H9 (cell line): Measurements from ENCODE around the gene SETBP1. TPM values are rescaled to one million over a fixed set of nuclear protein-coding genes. Genes with fewer than 3 reads are reported as not detected.

Experiments
- DNase-seq: peaks from one replicate; pipeline ENCODE4 v3.0.0-alpha.2; 2017
- H2AFZ ChIP-seq: one replicate; pipeline ENCODE4 v1.6.1; 2013; ENCODE audit warnings: mild to moderate bottlenecking, low read length, control low read depth, moderate library complexity
- H2AK5ac ChIP-seq: 2 replicates; pipeline ENCODE4 v1.6.1; 2013; ENCODE audit warnings: low read length, control low read depth, mixed read lengths; ENCODE audit not compliant: insufficient read length
- H2BK120ac ChIP-seq: one replicate; pipeline ENCODE4 v1.6.1; 2013; ENCODE audit warnings: low read depth, mild to moderate bottlenecking, low read length, control low read depth, inconsistent platforms; ENCODE audit not compliant: poor library complexity, severe bottlenecking
- H2BK12ac ChIP-seq: 2 replicates; pipeline ENCODE4 v1.6.1; 2013; ENCODE audit warnings: low read length, control low read depth, mixed read lengths, low read depth; ENCODE audit not compliant: insufficient read length
- H2BK15ac ChIP-seq: 2 replicates; pipeline ENCODE4 v1.6.1; 2013; ENCODE audit warnings: low read depth, low read length, control low read depth
- H2BK20ac ChIP-seq: one replicate; pipeline ENCODE4 v1.6.1; 2013; ENCODE audit warnings: low read depth, mild to moderate bottlenecking, low read length, control low read depth, inconsistent platforms; ENCODE audit not compliant: poor library complexity, severe bottlenecking
- H2BK5ac ChIP-seq: 2 replicates; pipeline ENCODE4 v1.6.1; 2013; ENCODE audit warnings: low read length, control low read depth, mixed read lengths; ENCODE audit not compliant: insufficient read length
- H3K14ac ChIP-seq: 2 replicates; pipeline ENCODE4 v1.6.1; 2013; ENCODE audit warnings: low read length, control low read depth; ENCODE audit not compliant: insufficient read depth
- H3K18ac ChIP-seq: 2 replicates; pipeline ENCODE4 v1.6.1; 2013; ENCODE audit warnings: low read depth, mild to moderate bottlenecking, mixed read lengths, low read length, control low read depth; ENCODE audit not compliant: insufficient read length
- H3K23ac ChIP-seq: 2 replicates; pipeline ENCODE4 v1.6.1; 2013; ENCODE audit warnings: low read length, control low read depth, mixed read lengths, low read depth; ENCODE audit not compliant: insufficient read length
- H3K23me2 ChIP-seq: 2 replicates; pipeline ENCODE4 v1.6.1; 2013; ENCODE audit warnings: low read depth, mild to moderate bottlenecking, mixed read lengths, low read length, control low read depth; ENCODE audit not compliant: insufficient read length, poor library complexity, severe bottlenecking
- H3K27ac ChIP-seq: 2 replicates; pipeline ENCODE4 v1.5.1; 2013; ENCODE audit warnings: low read length, control low read depth, mixed read lengths, low read depth; ENCODE audit not compliant: insufficient read length
- H3K27me3 ChIP-seq: 2 replicates; pipeline ENCODE4 v1.6.1; 2013; ENCODE audit warnings: low read length, control low read depth, inconsistent platforms; ENCODE audit not compliant: insufficient read depth
- H3K4ac ChIP-seq: 2 replicates; pipeline ENCODE4 v1.6.1; 2013; ENCODE audit warnings: low read depth, mild to moderate bottlenecking, control low read depth, inconsistent platforms, low read length, moderate library complexity
- H3K4me1 ChIP-seq: 2 replicates; pipeline ENCODE4 v1.6.1; 2013; ENCODE audit warnings: low read length, control low read depth, inconsistent platforms; ENCODE audit not compliant: insufficient read depth
- H3K4me2 ChIP-seq: 2 replicates; pipeline ENCODE4 v1.6.1; 2013; ENCODE audit warnings: low read length, control low read depth, mixed read lengths; ENCODE audit not compliant: insufficient read length, insufficient read depth
- H3K56ac ChIP-seq: 2 replicates; pipeline ENCODE4 v1.6.1; 2013; ENCODE audit warnings: low read depth, mild to moderate bottlenecking, mixed read lengths, low read length, control low read depth; ENCODE audit not compliant: insufficient read length
- H3K79me1 ChIP-seq: 2 replicates; pipeline ENCODE4 v1.6.1; 2013; ENCODE audit warnings: low read depth, mild to moderate bottlenecking, moderate library complexity, low read length, control low read depth, inconsistent platforms; ENCODE audit not compliant: insufficient read depth, poor library complexity, severe bottlenecking
- H3K79me2 ChIP-seq: 2 replicates; pipeline ENCODE4 v1.6.1; 2013; ENCODE audit warnings: low read length, control low read depth, inconsistent platforms; ENCODE audit not compliant: insufficient read depth
- H3K9ac ChIP-seq: 2 replicates; pipeline ENCODE4 v1.6.1; 2013; ENCODE audit warnings: low read length, control low read depth, mixed read lengths; ENCODE audit not compliant: insufficient read length; ENCODE audit errors: extremely low read depth
- H3K9me3 ChIP-seq: one replicate; pipeline ENCODE4 v1.6.1; 2013; ENCODE audit warnings: low read depth, low read length, inconsistent platforms; ENCODE audit not compliant: control insufficient read depth
- H3T11ph ChIP-seq: one replicate; pipeline ENCODE4 v1.6.1; 2013; ENCODE audit warnings: mild to moderate bottlenecking, low read length, control low read depth, inconsistent platforms
- H4K20me1 ChIP-seq: one replicate; pipeline ENCODE4 v1.6.1; 2013; ENCODE audit not compliant: control insufficient read depth, insufficient read length, insufficient read depth
- H4K5ac ChIP-seq: 2 replicates; pipeline ENCODE4 v1.6.1; 2013; ENCODE audit warnings: low read depth, mild to moderate bottlenecking, mixed read lengths, low read length, control low read depth; ENCODE audit not compliant: insufficient read length
- H4K8ac ChIP-seq: replicated peaks from 2 replicates; pipeline ENCODE4 v1.6.1; 2013; ENCODE audit warnings: low read length, control low read depth, mixed read lengths, low read depth; ENCODE audit not compliant: insufficient read length
- H4K91ac ChIP-seq: 2 replicates; pipeline ENCODE4 v1.6.1; 2013; ENCODE audit warnings: low read depth, mild to moderate bottlenecking, moderate library complexity, mixed read lengths, low read length, control low read depth; ENCODE audit not compliant: insufficient read length
- H3K27ac Mint-ChIP-seq, 3 experiments: 2 replicates in 2 of 3; 3 replicates in 1 of 3; pipeline ENCODE4 v1.8.0; 2020 to 2021; ENCODE audit warnings: mixed read lengths in 3 of 3, mild to moderate bottlenecking in 1 of 3, moderate library complexity in 1 of 3
- H3K27me3 Mint-ChIP-seq: 2 replicates; pipeline ENCODE4 v1.8.0; 2021; ENCODE audit warnings: low read depth, mild to moderate bottlenecking, moderate library complexity, mixed read lengths
- H3K36me3 Mint-ChIP-seq, 3 experiments: 2 replicates in 2 of 3; 3 replicates in 1 of 3; pipeline ENCODE4 v1.8.0; 2020 to 2021; ENCODE audit warnings: low read depth in 3 of 3, mixed read lengths in 3 of 3; ENCODE audit not compliant: insufficient read depth in 1 of 3
- H3K4me1 Mint-ChIP-seq, 2 experiments: 2 replicates each; pipeline ENCODE4 v1.8.0; 2020; ENCODE audit warnings: mixed read lengths in 2 of 2
- H3K4me3 Mint-ChIP-seq, 2 experiments: 2 replicates in 1 of 2; 3 replicates in 1 of 2; pipeline ENCODE4 v1.8.0; 2020 to 2021; ENCODE audit warnings: mild to moderate bottlenecking in 2 of 2, mixed read lengths in 2 of 2, moderate library complexity in 1 of 2
- H3K9me3 Mint-ChIP-seq, 2 experiments: 2 replicates in 1 of 2; 3 replicates in 1 of 2; pipeline ENCODE4 v1.8.0; 2020; ENCODE audit warnings: mild to moderate bottlenecking in 2 of 2, mixed read lengths in 2 of 2, moderate library complexity in 1 of 2
- WGBS: extraction: QIAGEN DNeasy Blood & Tissue Kit; methylation state at CpG from one replicate; pipeline ENCODE4 v1.1.7; 2013; ENCODE audit warnings: missing lambda C conversion rate, low lambda C conversion rate, mixed read lengths; ENCODE audit not compliant: insufficient read length; ENCODE audit errors: extremely low coverage; 5-methylcytosine and 5-hydroxymethylcytosine counted together
- total RNA-seq: library from RNA; stranded (reverse); gene quantifications from 2 replicates; pipeline ENCODE4 v1.2.1, GENCODE V29; 2021
- TF ChIP-seq, protein P1 (sequence below): fragments of 200-600 bp; sonication (generic); conservative IDR thresholded peaks from 3 replicates; pipeline ENCODE4 v1.8.0; 2021; ENCODE audit warnings: antibody characterized with exemption, mild to moderate bottlenecking

SETBP1 gene
- total RNA-seq, 1 experiment from 2014 or later: 4.6 TPM

DNA sequence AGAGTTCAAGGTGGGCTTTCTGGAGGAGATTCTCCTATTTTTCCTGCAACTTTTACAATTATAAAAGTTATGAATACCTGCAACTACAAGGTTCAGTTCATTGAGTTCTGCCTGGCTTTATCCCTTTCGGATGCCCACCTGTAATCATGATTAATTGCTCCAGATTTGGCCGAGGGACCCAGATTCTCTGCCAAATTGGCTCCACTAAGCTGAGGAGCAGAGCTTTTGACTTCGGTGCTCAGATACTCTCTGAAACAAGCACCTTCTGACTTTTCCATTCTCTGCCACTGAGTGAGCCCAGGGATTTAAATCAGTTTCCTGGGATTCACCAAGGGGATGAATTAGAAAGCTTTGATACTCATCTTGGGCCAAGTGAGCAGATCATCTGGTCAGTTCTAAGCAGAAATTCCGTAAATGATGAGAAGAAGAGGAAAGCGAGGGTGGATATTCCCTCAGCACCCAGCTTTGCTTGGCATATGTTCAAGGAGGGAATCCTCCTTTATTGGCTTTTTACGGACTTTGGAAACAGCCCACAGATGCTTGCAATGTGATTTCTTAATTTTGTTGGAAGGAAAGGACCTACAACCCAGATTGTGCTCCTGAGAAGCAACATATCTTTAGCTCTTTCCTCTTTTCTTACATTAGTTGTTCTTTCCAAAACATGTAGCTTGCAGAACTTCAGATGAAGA lies 179.2 kb downstream of the SETBP1 start:
- Mint-ChIP-seq H3K27ac (no peak overlapping the region), H3K9me3 (no peaks in the 10 kb centered on the region), H3K4me1 (peaks cover 8 to 10% of the 10 kb centered on the region in 2 experiments), H3K4me3 (no peak overlapping the region), H3K27me3 (no peaks in the 10 kb centered on the region; the same call in 1 of the 2 replicates), H3K36me3 (peaks cover 0 to 4% (median 0%) of the 10 kb centered on the region in 3 experiments; a peak in 1 of 7 replicates)
- no peak overlapping the region for H3K14ac ChIP-seq
- peaks cover 2% of the 10 kb centered on the region; the same call in 1 of the 2 replicates for H3K4me1 ChIP-seq
- no peak overlapping the region for H4K5ac ChIP-seq
- no peak overlapping the region for H2BK15ac ChIP-seq
- no peak overlapping the region for H4K91ac ChIP-seq
- TF ChIP-seq, protein P1, sequence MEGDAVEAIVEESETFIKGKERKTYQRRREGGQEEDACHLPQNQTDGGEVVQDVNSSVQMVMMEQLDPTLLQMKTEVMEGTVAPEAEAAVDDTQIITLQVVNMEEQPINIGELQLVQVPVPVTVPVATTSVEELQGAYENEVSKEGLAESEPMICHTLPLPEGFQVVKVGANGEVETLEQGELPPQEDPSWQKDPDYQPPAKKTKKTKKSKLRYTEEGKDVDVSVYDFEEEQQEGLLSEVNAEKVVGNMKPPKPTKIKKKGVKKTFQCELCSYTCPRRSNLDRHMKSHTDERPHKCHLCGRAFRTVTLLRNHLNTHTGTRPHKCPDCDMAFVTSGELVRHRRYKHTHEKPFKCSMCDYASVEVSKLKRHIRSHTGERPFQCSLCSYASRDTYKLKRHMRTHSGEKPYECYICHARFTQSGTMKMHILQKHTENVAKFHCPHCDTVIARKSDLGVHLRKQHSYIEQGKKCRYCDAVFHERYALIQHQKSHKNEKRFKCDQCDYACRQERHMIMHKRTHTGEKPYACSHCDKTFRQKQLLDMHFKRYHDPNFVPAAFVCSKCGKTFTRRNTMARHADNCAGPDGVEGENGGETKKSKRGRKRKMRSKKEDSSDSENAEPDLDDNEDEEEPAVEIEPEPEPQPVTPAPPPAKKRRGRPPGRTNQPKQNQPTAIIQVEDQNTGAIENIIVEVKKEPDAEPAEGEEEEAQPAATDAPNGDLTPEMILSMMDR: no peak
- H3K23me2 ChIP-seq: no peaks in the 10 kb centered on the region
- H3T11ph ChIP-seq: no peak overlapping the region
- H2BK5ac ChIP-seq: no peak overlapping the region
- H3K79me2 ChIP-seq: no peaks in the 10 kb centered on the region
- no peak overlapping the region for H3K9ac ChIP-seq
- H3K9me3 ChIP-seq: no peaks in the 10 kb centered on the region
- H2AK5ac ChIP-seq: no peak overlapping the region
- no peak overlapping the region for H2BK20ac ChIP-seq
- WGBS: no CpG with 5 or more reads among the region's 6 CpGs
- no peak overlapping the region for H3K4ac ChIP-seq
- no peaks in the 10 kb centered on the region for H4K20me1 ChIP-seq
- H3K79me1 ChIP-seq: no peaks in the 10 kb centered on the region
- H3K23ac ChIP-seq: no peak overlapping the region
- no peak overlapping the region for H2AFZ ChIP-seq
- H4K8ac ChIP-seq: no peak overlapping the region
- DNase-seq: no peak
- H2BK12ac ChIP-seq: no peak overlapping the region
- no peak overlapping the region for H3K4me2 ChIP-seq
- H3K27me3 ChIP-seq: no peaks in the 10 kb centered on the region
- no peak overlapping the region for H3K18ac ChIP-seq
- no peak overlapping the region for H3K56ac ChIP-seq
- H2BK120ac ChIP-seq: no peak overlapping the region
- no peak overlapping the region for H3K27ac ChIP-seq
